PFSK-1 (cell line): Measurements from ENCODE around the gene DCHS1.

Source experiments
- FOXP2 ChIP-seq: optimal IDR thresholded peaks from 2 replicates; pipeline ENCODE3; 2011; ENCODE audit warnings: borderline replicate concordance, control low read depth, inconsistent platforms; ENCODE audit not compliant: insufficient read depth; ENCODE audit errors: extremely low read length, extremely low read depth
- POLR2AphosphoS5 ChIP-seq: IDR thresholded peaks from 2 replicates; pipeline ENCODE4 v1.6.1; 2012; ENCODE audit warnings: low read depth, mild to moderate bottlenecking, control low read depth, low read length, moderate library complexity
- REST ChIP-seq, 2 experiments: IDR thresholded peaks; 2 replicates each; pipeline versions ENCODE4 v1.6.1 to v1.8.0; 2011 to 2012; ENCODE audit warnings: low read depth in 2 of 2, low read length in 2 of 2, control low read depth in 1 of 2, inconsistent platforms in 1 of 2, mild to moderate bottlenecking in 1 of 2, moderate library complexity in 1 of 2; ENCODE audit not compliant: insufficient read depth in 1 of 2
- SIN3A ChIP-seq: IDR thresholded peaks from 2 replicates; pipeline ENCODE4 v1.6.1; 2012; ENCODE audit warnings: mild to moderate bottlenecking, low read length, moderate library complexity, borderline replicate concordance; ENCODE audit not compliant: insufficient read depth
- TAF1 ChIP-seq: IDR thresholded peaks from 2 replicates; pipeline ENCODE4 v1.6.1; 2012; ENCODE audit warnings: low read length, control low read depth, borderline replicate concordance; ENCODE audit not compliant: insufficient read depth

Gene DCHS1

DNA sequence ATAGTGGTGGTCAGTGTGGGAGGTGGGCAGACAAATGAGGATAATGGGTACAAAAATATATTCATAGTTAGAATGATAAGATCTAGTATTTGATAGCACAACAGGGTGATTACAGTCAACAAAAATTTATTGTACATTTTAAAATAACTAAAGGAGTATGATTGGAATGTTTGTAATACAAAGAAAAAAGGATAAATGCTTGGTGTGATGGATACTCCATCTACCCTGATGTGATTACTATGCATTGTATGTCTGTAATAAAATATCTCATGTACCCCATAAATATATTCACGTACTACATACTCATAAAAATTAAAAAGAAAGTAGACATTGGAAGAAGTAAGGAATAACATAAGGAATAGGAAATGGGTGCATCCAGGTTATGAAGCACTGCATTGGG lies 67.6 kb downstream of the DCHS1 start:
- TF ChIP-seq FOXP2 (no peak), SIN3A (no peak), POLR2AphosphoS5 (no peak)

- TF ChIP-seq SIN3A (no peak), REST (IDR thresholded peaks at IDR 0.05; ENCODE audit: insufficient read depth in 1 of 2, low read depth in 2 of 2, low read length in 2 of 2) (no peak), FOXP2 (no peak), TAF1 (no peak), POLR2AphosphoS5 (no peak)
Observed at GRCh38 chr11:6587360-6587953, 68.2 kb downstream of the DCHS1 start.

DNA sequence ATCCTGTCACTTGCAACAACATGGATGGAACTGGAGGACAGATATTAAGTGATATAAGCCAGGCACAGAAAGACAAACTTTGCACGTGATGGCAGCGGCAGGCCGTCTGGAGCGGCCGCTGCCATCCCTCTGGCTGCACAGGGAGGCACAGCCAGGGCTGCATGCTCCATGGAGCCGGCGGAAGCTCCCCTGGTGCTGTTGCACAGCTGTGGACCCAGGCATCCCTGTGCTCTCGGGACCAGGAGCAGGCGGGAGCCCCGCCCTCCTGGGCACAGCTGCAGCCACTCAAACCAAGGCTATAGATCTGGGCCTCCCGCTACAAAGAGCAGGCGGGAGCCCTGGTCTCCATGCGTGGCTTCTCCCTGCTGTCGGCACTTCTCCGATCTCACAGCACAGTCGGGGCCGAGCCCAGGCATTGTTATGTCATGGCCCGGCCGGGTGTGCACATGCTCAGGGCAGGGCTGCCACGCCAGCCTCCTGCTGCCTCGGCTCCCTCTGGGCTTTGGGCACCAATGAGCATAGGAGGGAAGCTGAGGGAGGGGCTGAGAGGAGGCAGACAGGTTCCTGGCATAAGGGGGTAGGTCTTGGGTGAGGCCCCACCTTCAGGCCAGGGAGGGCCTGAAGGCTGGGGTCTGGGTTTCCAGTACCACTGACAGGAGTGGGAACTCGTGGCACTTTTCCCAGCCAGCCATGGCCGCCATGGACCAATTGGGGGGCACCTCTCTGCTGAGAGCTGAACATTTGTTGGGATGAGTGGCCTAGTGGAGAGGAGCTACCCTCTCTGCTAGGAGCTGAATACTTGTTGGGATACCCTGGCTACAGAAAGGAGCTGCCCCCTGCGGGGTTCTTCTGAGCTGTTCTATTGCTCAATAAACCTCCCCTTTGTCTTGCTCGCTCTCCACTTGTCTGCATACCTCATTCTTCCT lies 68.9 kb downstream of the DCHS1 start:
- no peak for TF ChIP-seq SIN3A
- no peak for TF ChIP-seq TAF1
- TF ChIP-seq REST (IDR thresholded peaks at IDR 0.05; ENCODE audit: insufficient read depth in 1 of 2, low read depth in 2 of 2, low read length in 2 of 2), result no peak
- no peak for TF ChIP-seq POLR2AphosphoS5
- no peak for TF ChIP-seq FOXP2

- TF ChIP-seq SIN3A (no peak), REST (IDR thresholded peaks at IDR 0.05; ENCODE audit: insufficient read depth in 1 of 2, low read depth in 2 of 2, low read length in 2 of 2) (no peak), FOXP2 (no peak), TAF1 (no peak), POLR2AphosphoS5 (no peak)
Observed at GRCh38 chr11:6584528-6584927, 71.1 kb downstream of the DCHS1 start.

- TF ChIP-seq SIN3A (no peak), TAF1 (no peak), POLR2AphosphoS5 (no peak), REST (IDR thresholded peaks at IDR 0.05; ENCODE audit: insufficient read depth in 1 of 2, low read depth in 2 of 2, low read length in 2 of 2) (no peak), FOXP2 (no peak)
Observed at GRCh38 chr11:6583584-6583983, 72.0 kb downstream of the DCHS1 start.
